GM19328 (cell line): Measurements from ENCODE around the gene UBE2V1.
"Not testable (repeated sequence)": the region's sequence is repeated elsewhere in the genome, so short reads cannot be mapped to it uniquely, and the experiment has no call there.

Experiments
- ATAC-seq: cut with Tn5 transposase; IDR thresholded peaks from one replicate; pipeline ENCODE4 v1.9.1; 2021; ENCODE audit warnings: mild to moderate bottlenecking, moderate library complexity; ENCODE audit not compliant: unreplicated experiment

Gene UBE2V1

DNA sequence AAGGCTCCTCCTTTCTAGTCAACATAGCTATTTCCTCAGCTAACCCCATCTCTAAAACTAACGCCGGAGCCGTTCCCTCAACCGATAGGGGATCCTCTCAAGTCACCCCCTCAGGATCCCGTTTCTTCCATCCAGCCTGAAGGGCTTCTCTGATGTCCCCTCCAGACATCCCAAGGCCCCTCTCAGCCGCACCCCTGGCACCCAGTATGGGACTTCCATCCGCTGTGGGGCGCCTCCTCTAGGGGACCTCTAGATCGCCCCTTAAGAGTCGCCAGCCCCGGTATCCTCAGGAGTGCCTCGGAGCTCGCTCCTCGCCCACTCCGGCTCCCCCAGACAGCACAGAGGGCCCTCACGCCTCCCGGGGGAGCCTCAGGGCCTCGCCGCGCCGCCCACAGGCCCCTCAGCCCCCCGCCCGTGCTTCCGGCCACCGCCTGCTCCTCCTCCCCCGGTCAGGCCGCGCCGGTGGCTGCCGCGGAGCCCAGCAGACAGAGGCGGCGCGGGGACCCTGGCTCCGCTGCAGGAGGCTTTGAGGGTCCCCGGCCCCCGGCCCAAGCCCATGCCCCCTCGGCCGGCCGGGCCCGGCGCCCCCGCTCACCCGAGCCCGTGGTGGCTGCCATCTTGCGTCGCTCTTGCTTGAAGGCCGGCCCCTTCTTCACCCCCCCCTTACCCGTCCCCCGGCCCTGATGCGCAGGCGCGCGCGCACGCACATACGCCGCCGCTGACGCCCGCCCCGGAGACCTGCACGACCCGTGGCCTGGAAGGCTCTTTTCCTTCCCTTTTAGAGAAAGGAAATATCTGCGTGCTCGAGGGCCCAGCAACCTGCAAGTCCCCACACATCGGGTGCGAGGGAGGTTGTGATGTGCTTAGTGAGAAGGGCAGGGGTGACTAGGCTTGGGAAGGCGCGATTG lies at the start of gene UBE2V1:
Gene UBE2V1, minus strand, starts transcription at position 639 of the 908 bp plus-strand sequence. Its CDS starts 22 bp downstream, at position 617.
- ATAC-seq, result peak; percentile 35

DNA sequence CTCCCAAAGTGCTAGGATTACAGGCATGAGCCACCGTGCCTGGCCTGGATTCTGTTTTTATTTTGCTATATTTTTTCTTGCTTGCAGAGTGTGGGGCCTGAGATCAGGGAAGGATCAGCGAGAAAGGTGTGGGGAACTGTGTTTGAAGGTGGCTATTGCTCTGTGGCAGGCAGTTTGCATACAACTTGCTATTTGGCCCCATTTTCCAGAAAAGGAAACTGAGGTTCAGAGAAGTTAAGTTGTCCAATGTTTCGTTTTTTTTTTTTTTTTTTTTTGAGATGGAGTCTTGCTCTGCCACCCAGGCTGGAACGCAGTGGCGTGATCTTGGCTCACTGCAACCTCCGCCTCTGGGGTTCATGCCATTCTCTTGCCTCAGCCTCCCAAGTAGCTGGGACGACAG lies 48.5 kb upstream of the UBE2V1 start:
- ATAC-seq, result not testable (repeated sequence)

DNA sequence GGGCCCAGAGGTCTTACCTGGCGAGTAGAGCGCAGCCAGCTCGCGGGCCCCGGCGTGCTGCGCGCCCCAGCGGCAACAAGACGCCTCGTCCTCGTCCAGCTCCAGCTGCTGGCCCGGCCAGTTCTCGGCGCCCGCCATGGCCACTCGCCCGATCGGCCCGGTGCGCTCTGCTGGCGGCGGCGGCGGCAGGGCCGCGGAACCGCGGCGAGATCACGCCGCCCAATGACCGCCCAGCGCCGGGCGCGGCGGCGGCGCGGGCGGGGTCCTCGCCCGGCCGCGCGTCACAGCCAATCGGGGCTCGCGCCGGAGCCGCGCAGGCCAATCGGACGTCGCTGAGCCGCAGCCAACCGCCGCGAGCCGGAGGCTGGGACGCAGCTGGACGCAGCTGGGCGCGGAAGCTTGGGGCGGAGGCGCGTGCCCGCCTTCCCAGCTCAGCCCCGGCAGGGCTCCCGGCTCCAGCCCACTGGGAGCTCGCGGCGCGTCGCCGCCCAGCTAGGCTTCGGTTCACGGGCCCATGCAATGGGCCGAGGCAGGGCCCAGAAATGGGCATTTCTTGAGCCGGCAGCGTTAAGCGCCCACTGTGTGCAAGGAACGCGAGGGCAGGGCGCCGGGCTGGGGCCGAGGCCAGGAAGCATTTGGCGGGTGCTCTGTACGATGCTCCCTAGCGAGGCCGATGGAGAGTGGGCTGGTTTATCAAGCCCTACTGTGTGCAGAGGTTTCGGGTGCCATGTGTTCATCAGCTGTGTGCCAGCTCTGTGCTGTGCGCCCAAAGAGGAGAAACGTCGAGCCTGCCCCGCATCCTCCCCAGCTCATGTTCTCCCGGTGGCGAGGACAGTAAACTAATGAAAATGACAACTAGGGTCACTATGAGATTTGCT lies 40.8 kb upstream of the UBE2V1 start, which contains the start of gene PEDS1:
Gene PEDS1, minus strand, starts transcription at position 224 of the 878 bp plus-strand sequence. Its CDS starts 86 bp downstream, at position 138.
- peak; percentile 94 for ATAC-seq

DNA sequence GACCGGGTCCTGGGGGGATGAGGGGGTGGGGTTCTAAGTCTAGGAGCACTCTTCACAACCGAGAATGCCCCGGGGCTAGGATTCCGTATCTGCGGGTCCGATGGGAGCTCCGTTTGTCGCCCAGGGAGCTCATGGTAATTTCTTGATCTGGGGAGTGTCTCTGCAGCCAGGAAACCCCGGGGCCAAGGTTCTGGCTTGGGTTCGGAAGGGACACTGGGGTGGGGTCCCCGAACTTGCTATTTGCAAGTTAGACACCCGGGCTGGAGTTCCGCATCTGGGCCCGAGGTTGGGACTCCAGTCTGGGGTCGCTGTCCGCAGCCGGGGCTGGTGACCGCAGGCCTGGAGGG lies 40.2 kb upstream of the UBE2V1 start:
- ATAC-seq, result no peak

DNA sequence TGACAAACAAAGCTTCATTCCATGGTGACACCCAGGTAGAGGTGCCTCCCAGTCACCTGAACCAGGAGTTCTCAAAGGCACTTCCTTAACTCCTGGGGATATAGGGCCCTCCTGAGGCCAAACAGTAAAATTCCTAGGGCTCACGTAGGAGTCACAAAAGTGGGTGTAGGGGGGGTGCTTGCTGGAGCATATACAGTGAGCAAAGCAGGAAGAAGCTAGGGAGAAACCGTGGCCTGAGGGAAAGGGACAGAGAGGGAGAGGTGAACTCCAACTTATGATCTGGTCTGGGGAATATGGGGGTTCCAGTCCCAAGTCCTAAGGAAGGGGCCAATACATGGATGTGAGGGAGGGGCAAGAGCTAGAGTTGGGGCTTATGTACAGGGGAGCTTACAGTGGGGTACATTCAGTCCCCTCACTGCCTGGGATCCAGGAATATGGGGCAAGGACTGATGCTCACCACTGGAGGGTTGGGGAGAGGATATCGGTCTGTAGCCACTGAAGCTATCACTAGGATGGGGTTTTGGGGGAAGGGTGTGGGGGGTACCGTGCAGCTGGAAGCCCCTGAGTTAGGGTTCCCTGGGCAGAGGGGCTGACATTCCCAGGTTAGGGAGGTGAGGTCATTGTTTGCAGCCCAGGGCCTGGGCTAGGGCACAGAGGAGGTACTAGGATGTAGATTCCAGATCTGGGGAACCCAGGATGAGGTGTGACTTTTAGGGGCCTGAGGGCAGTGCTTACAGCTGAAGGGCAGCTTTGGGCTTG lies 39.6 kb upstream of the UBE2V1 start:
- ATAC-seq, result no peak

DNA sequence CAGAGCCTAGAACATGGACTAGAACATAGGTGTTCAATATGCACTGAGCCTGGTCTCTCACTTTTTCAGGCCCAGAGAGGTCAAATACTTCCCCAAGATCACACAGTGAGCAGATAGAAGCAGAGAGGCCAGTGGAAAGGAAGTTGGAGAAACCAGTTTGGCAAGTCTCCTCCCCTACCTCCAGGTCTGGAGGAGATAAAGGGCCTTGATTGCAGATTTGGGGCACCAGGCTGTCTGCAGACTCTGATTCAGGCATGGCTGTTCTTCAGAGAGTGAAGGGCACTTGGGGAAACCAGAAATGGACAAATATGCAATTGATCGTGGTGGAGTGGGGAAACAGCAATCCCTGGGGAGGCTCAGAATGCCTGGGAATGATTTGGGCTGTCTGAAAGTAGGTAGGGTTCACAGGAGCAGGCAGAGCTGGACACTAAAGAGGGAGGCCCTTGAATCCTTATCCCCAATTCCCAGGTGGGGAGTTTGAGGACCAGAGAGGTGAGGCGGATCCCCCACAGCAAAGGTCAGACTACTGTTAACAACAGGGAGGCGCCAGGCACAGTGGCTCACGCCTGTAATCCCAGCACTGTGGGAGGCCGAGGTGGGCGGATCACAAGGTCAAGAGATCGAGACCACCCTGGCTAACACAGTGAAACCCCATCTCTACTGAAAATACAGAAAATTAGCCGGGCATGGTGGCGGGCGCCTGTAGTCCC lies 38.2 kb upstream of the UBE2V1 start:
- ATAC-seq, result no peak

DNA sequence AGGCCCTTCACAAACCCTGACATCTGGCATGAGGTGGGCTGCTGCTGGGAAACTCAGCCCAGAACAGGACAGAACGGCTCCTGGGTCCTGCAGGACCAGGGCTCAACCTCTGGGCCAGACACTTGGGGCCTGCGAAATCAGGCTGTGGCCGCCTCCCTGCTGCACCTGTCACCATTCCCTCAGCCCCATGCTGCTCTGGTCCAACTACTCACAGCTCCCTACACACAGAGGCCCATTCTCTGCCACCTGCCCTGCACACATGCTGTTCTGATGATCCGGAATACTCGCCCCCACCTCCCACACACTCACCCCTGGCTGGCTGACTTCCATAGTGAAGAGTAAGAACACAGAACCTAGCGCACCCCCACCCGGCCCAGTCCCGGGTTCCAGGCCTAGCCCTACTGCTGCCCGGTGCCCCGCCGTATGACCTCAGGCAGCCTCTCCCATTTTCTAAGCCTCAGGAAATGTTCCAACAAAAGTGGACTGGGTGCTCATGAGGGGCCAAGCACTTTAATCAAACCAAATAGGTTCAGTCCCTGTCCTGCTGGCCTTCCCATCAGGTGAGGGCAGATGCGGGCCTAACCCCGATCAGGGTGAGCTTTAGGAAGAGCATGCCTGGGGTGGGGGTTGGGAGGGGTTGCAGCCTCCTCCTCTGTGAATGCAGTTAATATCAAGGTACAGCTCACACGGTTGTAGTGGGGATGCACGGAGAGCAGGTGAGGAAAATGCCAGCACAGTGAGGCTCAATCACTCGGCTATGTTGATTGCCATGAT lies 36.7 kb upstream of the UBE2V1 start:
- ATAC-seq, result no peak

DNA sequence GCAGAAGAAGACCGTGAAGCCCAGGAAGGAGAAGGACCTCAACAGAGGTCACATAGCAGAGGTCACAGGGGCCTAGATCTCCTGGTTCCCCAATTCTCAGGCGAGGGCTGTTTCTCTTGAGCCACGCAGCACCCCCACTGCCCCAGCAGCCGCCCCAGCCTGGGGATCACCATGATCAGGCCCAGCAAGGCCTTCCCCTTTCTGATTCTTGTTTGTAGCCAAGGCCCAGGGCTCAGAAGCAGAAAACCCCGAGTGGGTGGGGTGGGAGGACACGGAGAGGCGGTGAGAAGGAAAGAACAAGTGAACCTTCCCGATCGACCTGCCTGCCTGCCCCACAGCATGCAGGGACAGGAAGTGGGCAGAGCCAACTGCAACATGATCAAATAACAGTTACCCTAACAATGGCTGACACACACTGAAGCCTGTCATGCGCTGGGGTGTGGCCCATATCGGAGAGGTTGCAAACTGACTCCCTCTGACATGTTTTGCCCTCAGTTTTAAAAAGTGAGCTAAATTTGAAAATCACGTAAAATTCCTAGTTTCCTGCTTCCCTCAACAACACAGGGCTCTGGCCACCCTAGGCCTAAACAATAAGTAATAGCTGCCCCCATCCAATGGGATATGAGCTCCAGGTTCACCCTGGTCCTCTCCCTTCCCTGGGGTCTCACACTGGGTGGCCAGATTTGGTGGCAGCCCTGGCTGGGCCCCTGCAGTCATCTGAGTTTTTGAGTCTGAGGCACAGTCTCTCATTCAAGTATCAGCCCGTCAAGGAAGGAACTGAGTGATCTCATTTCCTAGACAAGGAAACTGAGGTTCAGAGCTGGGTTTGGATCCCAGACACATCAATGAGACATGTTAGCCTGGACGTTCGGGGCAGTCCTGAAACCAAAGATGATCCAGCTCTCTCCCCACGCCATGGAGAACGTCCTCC lies 34.0 kb upstream of the UBE2V1 start:
- no peak for ATAC-seq

DNA sequence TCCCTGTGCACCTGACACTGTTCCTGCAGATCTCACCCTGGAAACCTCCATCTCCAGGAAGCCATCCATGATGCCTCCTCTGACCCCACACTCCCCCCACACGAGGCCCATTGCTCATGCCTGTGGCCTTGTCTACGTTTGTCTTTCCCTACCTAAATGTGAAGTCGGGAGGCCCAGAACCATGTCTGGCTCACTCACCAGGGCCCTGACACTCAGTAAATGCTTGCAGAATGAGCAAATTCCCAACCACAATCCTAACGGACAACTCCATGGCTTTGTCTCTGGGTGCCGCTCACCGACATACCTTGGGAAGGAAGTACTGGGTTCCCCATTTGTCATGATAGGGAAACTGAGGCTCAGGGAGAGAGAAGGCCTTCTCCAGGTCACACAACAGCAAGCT lies 33.3 kb upstream of the UBE2V1 start:
- ATAC-seq, result no peak

DNA sequence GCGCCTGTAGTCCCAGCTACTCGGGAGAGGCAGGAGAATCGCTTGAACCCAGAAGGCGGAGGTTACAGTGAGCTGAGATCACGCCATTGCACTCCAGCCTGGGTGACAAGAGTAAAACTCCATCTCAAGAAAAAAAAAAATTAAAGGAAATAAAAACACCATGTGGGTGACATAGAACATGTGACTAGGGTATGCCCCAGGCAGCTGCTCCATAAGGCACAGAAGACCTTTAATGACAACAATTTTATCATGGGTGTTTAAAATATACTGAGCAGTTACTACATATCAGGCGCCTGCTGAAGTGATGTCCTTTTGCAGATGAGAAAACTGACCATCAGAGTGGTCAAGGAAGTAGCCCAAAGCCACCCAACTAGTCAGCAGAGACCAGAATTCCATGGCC lies 32.6 kb upstream of the UBE2V1 start:
- no peak for ATAC-seq

DNA sequence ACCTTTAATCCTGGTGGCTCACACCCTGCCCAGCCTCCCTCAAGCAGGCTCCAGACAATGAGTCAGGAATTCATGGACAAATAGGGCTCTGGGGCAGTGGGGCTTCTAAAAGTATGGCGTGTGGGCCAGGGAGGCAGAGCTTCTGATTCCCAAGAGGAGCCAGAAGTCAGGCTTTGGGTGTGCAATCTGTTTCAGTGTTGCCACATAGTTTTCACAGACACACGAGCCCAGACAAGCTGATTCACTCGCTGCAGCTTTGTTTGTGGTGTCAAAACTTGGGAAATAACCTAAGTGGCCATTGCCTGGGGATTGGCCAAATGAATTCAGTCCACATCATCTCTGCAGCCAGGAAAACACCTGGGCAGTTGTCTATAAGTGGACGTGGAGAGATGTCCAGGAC lies 31.4 kb upstream of the UBE2V1 start:
- ATAC-seq, result no peak

DNA sequence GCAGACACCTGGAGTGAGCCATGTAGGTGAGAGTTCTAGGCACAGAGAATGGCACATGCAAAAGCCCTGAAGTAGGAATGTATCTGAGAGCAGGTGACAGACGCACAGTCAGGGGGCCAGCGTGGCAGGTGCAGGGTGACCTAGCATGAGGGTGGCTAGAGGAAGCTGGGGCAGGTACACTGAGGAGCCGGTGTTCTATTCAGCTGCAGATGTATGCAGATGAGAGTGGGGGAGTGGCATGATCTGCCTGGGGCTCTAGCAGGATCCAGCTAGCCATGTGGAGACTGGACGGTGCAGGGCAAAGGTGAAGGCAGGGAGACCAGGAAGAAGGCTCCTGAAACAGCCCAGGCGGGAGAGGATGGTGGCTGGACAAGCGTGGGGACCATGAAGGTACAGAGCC lies 29.9 kb upstream of the UBE2V1 start:
- ATAC-seq, result no peak

DNA sequence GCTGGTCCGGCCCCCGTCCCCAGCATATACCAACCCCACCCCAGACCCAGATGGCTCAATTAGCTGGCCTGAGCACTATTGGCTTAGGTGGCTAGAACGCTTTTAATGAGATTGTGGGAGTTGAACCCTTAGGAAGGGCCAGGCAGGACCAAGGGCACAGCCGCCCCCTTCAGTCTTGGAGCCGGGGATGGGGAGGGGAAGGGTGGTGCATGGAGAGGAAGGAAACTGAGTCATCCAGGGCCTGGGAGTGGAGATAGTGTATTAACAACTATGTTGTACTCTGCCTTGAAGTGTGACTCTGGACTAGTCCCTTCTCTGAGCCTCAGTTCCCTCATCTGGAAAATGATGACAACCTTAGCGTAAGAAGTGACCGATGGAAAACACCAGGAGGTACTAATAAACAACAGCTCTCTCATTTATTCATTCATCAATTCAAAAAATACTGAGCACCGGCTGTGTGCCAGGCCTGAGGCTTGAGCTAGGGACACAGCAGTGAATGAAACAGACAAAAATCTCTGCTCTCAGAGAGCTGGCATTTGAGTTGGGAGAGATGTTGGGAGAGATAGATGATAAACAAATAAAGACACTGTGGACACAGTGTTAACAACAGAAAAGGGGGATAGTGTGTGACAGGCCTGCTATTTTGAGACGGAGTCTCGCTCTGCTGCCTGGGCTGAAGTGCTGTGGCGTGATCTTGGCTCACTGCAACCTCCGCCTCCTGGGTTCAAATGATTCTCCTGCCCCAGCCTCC lies 29.0 kb upstream of the UBE2V1 start:
- no peak for ATAC-seq

DNA sequence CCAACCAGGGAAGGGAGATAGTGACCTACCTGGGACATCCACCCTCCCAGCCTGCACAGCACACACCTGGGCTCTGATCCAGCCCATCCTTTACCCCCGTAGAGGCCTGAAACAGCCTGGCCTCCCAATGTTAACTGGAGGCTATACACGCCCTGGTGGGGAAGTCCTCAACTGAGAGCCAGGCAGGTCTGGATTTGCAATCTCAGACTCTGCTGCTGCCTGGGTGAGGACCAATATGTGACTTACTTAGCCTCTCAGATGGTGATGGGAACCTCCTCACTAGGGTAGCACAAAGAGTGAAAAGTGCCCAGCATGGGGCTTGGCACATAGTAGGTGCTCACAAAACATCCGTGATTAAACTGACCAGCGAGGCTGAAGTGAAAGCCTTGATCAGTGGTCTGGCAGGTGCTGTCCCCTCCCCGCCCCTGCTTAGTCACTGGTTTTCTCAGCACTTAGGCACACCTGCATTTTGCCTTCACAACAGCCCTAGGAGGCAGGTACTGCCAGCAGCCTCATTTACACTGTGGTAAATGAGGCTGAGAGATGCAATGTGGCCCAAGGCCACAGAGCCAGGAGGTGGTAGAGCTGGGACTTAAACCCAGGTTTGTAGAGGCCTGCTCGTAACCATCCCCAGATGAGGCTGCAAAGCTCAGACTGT lies 28.2 kb upstream of the UBE2V1 start:
- ATAC-seq, result no peak

DNA sequence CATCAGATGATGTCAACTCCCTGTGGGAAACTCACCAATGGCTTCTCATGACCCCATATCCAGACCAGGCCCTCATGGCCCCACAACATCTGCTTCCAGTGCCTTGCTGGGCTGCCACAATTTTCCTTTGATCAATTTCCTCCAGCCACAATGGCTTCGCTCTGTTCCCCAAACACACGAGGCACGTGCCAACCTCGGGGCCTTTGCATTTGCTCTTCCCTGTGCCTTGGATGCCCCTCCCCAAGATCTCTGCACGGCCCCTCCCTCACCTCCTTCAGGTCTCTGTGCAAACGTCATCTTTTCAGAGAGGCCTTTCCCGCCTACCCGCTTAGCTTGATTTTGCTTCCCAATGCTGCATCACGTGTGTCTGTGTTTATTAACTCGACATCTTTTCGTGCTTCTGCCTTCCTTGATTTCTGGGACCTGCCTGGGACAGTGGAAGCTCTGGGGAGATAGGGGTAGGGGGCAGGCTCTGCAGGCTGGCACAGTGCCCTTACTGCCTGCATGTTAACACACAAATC lies 27.4 kb upstream of the UBE2V1 start:
- ATAC-seq, result no peak

DNA sequence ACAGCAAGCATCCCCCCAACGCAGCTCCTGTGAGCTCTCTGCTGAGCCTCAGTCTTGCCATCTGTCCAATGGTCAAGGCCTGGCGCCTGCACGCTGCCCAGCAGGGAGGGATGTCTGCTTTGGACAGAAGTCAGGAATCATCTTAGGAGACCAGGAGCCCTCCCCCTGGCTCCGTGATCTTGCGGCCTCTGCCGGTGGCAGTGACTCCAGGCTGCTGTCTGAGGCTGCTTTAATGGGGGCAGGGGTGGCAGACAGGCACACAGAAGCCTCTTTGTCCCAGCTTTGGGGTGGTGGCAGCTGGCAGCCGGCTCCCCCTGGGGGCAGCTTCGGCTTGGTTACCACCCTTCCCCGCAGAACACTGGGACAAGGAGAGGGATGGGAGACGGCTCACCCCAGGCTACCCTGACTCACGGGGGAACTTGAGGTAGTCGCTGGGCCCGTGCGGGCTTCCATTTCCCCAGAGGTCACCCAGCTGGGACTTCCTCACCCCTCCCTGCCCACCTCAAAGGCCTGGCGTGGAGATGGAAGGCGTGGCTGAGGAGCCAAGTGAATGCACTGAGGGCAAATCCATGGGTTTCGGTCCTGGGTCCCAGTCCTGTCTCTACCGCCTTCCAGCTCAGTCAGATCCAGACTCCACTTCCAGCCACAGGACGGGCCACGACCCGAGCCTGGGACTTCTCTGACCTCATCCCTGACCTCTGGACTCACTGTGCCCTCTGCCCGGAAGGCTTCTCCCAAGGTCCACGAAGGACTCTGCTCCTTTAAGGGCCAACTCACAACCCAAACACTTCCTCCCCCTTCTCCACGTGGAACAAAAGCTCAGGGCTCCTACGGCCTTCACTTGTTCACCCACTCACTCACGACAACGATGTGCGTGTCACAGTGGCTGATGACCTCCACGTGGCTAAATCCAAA lies 25.8 kb upstream of the UBE2V1 start:
- ATAC-seq, result no peak
